ENCODE data around the gene ENPP7.

The ENPP7 gene

GRCh38 chr17:79705674-79706073, 25.1 kb upstream of the ENPP7 start:
- DNase-seq: no peak

GRCh38 chr17:79706931-79707850, 23.6 kb upstream of the ENPP7 start:
- DNase-seq: peak; percentile 74

- peak; percentile 57 for DNase-seq
These were observed 22.5 kb upstream of the ENPP7 start for GRCh38 chr17:79707931-79708891.

GRCh38 chr17:79711715-79712305, 18.9 kb upstream of the ENPP7 start:
- no peak for DNase-seq

- no peak for DNase-seq
These were observed 17.4 kb upstream of the ENPP7 start for GRCh38 chr17:79713391-79713790.

GRCh38 chr17:79714176-79715097, 16.3 kb upstream of the ENPP7 start:
- DNase-seq: no peak

GRCh38 chr17:79715098-79715942, 15.4 kb upstream of the ENPP7 start:
- no peak for DNase-seq

GRCh38 chr17:79715943-79716797, 14.6 kb upstream of the ENPP7 start:
- DNase-seq: no peak

- no peak for DNase-seq
These were observed 9.9 kb upstream of the ENPP7 start for GRCh38 chr17:79720705-79721292.

- no peak for DNase-seq
These were observed 8.6 kb upstream of the ENPP7 start for GRCh38 chr17:79721993-79722671.

GRCh38 chr17:79722787-79723186, 8.0 kb upstream of the ENPP7 start:
- DNase-seq: no peak

- DNase-seq: peak; percentile 93
These were observed 2.4 kb upstream of the ENPP7 start for GRCh38 chr17:79728169-79728907.

GRCh38 chr17:79728908-79729471, 1.8 kb upstream of the ENPP7 start:
- no peak for DNase-seq

- no peak for DNase-seq
These were observed 982 bp upstream of the ENPP7 start for GRCh38 chr17:79729761-79730160.

- no peak for DNase-seq
These were observed 340 bp upstream of the ENPP7 start for GRCh38 chr17:79730437-79730768.

GRCh38 chr17:79732254-79732653, 1.5 kb downstream of the ENPP7 start:
- DNase-seq: no peak

GRCh38 chr17:79732804-79733691, 2.3 kb downstream of the ENPP7 start:
- DNase-seq: no peak

Data from right hindlimb (tissue), 1 donor.